HG03571 (cell line): Measurements from ENCODE around the gene PODN.

Experiments
- ATAC-seq: cut with Tn5 transposase; IDR thresholded peaks from one replicate; pipeline ENCODE4 v1.9.1; 2021; ENCODE audit not compliant: unreplicated experiment

The PODN gene

GRCh38 chr1:53049574-53049967, 12.4 kb upstream of the PODN start:
- no peak for ATAC-seq

GRCh38 chr1:53050310-53050709, 11.7 kb upstream of the PODN start:
- no peak for ATAC-seq

GRCh38 chr1:53051676-53052075, 10.3 kb upstream of the PODN start:
- ATAC-seq = no peak

GRCh38 chr1:53057127-53057526, 4.9 kb upstream of the PODN start:
- ATAC-seq = no peak

GRCh38 chr1:53060579-53060978, 1.4 kb upstream of the PODN start:
- ATAC-seq = no peak

GRCh38 chr1:53061123-53061858, 722 bp upstream of the PODN start:
- ATAC-seq = no peak

GRCh38 chr1:53062708-53063591, 937 bp downstream of the PODN start:
- ATAC-seq = no peak

GRCh38 chr1:53063744-53064515, 1.9 kb downstream of the PODN start:
- ATAC-seq = no peak

- ATAC-seq = no peak
Measured at GRCh38 chr1:53065391-53065790, 3.4 kb downstream of the PODN start.

- no peak for ATAC-seq
Measured at GRCh38 chr1:53066488-53066887, 4.5 kb downstream of the PODN start.

- ATAC-seq = no peak
Measured at GRCh38 chr1:53066891-53067738, 5.1 kb downstream of the PODN start.

GRCh38 chr1:53067886-53068285, 5.9 kb downstream of the PODN start:
- ATAC-seq = no peak

- no peak for ATAC-seq
Measured at GRCh38 chr1:53068314-53069099, 6.5 kb downstream of the PODN start.

GRCh38 chr1:53069265-53069662, 7.3 kb downstream of the PODN start:
- ATAC-seq = no peak

- ATAC-seq = no peak
Measured at GRCh38 chr1:53069663-53070327, 7.8 kb downstream of the PODN start.

GRCh38 chr1:53070621-53071020, 8.6 kb downstream of the PODN start:
- no peak for ATAC-seq

- ATAC-seq = no peak
Measured at GRCh38 chr1:53071167-53071865, 9.3 kb downstream of the PODN start.

GRCh38 chr1:53071915-53072314, 9.9 kb downstream of the PODN start:
- ATAC-seq = no peak

GRCh38 chr1:53073287-53073686, 11.3 kb downstream of the PODN start:
- ATAC-seq = no peak
